HCT116 (cell line): ENCODE results near the gene ADIRF.

Source experiments
- ATF3 ChIP-seq: IDR thresholded peaks from 2 replicates; pipeline ENCODE4 v1.6.1; 2012
- CEBPB ChIP-seq: IDR thresholded peaks from 2 replicates; pipeline ENCODE4 v1.6.1; 2012; ENCODE audit warnings: low read depth
- CTCF ChIP-seq, 3 experiments: fragments of 200-600 bp in 1 of 3; sonication (generic) in 1 of 3; IDR thresholded peaks in 2 of 3; conservative IDR thresholded peaks in 1 of 3; 2 replicates each; pipeline ENCODE4 v1.5.1; 2012 to 2017; ENCODE audit warnings: low read depth in 2 of 3, low read length in 2 of 3, antibody characterized with exemption in 1 of 3, borderline replicate concordance in 1 of 3, control low read depth in 1 of 3, mild to moderate bottlenecking in 1 of 3, mixed read lengths in 1 of 3, mixed run types in 1 of 3, moderate library complexity in 1 of 3; ENCODE audit not compliant: insufficient read depth in 1 of 3
- ELF1 ChIP-seq: IDR thresholded peaks from 2 replicates; pipeline ENCODE4 v1.6.1; 2012; ENCODE audit warnings: low read depth, borderline replicate concordance
- EZH2 ChIP-seq: fragments of 200-600 bp; sonication (generic); IDR thresholded peaks from 2 replicates; pipeline ENCODE4 v1.6.1; 2017; ENCODE audit warnings: antibody characterized with exemption, mixed run types
- EZH2phosphoT487 ChIP-seq: fragments of 200-600 bp; IDR thresholded peaks from 2 replicates; pipeline ENCODE4 v1.6.1; 2018; ENCODE audit warnings: antibody characterized with exemption, borderline replicate concordance
- POLR2A ChIP-seq: IDR thresholded peaks from 2 replicates; pipeline ENCODE4 v1.7.0; 2011; ENCODE audit warnings: borderline replicate concordance; ENCODE audit not compliant: insufficient read depth, insufficient read length; ENCODE audit errors: extremely low read depth
- POLR2AphosphoS5 ChIP-seq: IDR thresholded peaks from 2 replicates; pipeline ENCODE4 v1.6.1; 2011; ENCODE audit warnings: mild to moderate bottlenecking, low read depth, low read length, moderate library complexity
- REST ChIP-seq: IDR thresholded peaks from 2 replicates; pipeline ENCODE4 v1.6.1; 2012; ENCODE audit warnings: low read depth
- SP1 ChIP-seq: IDR thresholded peaks from 2 replicates; pipeline ENCODE4 v1.6.1; 2012; ENCODE audit warnings: low read depth
- ZNF274 ChIP-seq: fragments of 200-500 bp; sonication (Bioruptor generic); IDR thresholded peaks from 2 replicates; pipeline ENCODE4 v1.6.1; 2014; ENCODE audit warnings: mild to moderate bottlenecking, low read depth, low read length, inconsistent platforms

- TF ChIP-seq ZNF274 (no peak), CTCF (IDR thresholded peaks at IDR 0.05 in 2 of 3, conservative IDR thresholded peaks at IDR 0.05 in 1 of 3; ENCODE audit: borderline replicate concordance in 1 of 3, insufficient read depth in 1 of 3, low read depth in 2 of 3, low read length in 2 of 3) (no peak), POLR2AphosphoS5 (peak; percentile 41; the same call in 1 of the 2 replicates), POLR2A (no peak), ELF1 (no peak), ATF3 (no peak), CEBPB (no peak), EZH2 (no peak), EZH2phosphoT487 (no peak), REST (no peak), SP1 (no peak)
These were observed 693 bp downstream of the ADIRF start for GRCh38 chr10:86968994-86969355.
